Calu3 (cell line): Measurements from ENCODE around the gene PAEP. TPM values are rescaled to one million over a fixed set of nuclear protein-coding genes. Genes with fewer than 3 reads are reported as not detected.

ENCODE experiments used
- BruUV-seq: library from RNA; stranded (reverse); fragments of 400-500 nt; replicated peaks from 2 replicates; lab custom pipeline; 2021; lab: Mats Ljungman, UMichigan
- CTCF ChIA-PET: fragments of 300-600 bp; sonication (Branson Sonifier 250); formaldehyde crosslinking; loops from one replicate; lab custom pipeline; 2022; ENCODE audit warnings: antibody characterized with exemption; lab: Charles Lee
- DNase-seq: peaks from one replicate; pipeline ENCODE4 v3.0.0; 2022
- H3K27ac Mint-ChIP-seq: one replicate; pipeline ENCODE4 v1.8.0; 2022; ENCODE audit warnings: mixed read lengths; ENCODE audit not compliant: unreplicated experiment
- H3K27me3 Mint-ChIP-seq: one replicate; pipeline ENCODE4 v1.8.0; 2022; ENCODE audit warnings: mixed read lengths; ENCODE audit not compliant: unreplicated experiment
- H3K36me3 Mint-ChIP-seq: one replicate; pipeline ENCODE4 v1.8.0; 2022; ENCODE audit warnings: mild to moderate bottlenecking, moderate library complexity, mixed read lengths; ENCODE audit not compliant: insufficient read depth, unreplicated experiment
- H3K4me1 Mint-ChIP-seq: one replicate; pipeline ENCODE4 v1.8.0; 2022; ENCODE audit warnings: mild to moderate bottlenecking, low read depth, mixed read lengths; ENCODE audit not compliant: unreplicated experiment
- H3K4me3 Mint-ChIP-seq: one replicate; pipeline ENCODE4 v1.8.0; 2022; ENCODE audit warnings: mild to moderate bottlenecking, low read depth, moderate library complexity, mixed read lengths; ENCODE audit not compliant: unreplicated experiment
- H3K9me3 Mint-ChIP-seq: one replicate; pipeline ENCODE4 v1.8.0; 2022; ENCODE audit warnings: low read depth, mixed read lengths; ENCODE audit not compliant: unreplicated experiment
- CTCF ChIP-seq: fragments of 200-600 bp; IDR thresholded peaks from one replicate; pipeline ENCODE4 v1.8.0; 2022; ENCODE audit warnings: antibody characterized with exemption; ENCODE audit not compliant: unreplicated experiment
- intact Hi-C: fragments of 100-400 bp; cut with micrococcal nuclease; formaldehyde crosslinking; loops from one replicate; pipeline ENCODE4 v1.10.0; 2022; ENCODE audit not compliant: unreplicated experiment
- total RNA-seq: library from RNA; stranded (reverse); gene quantifications from 2 replicates; pipeline ENCODE4 v1.2.3, GENCODE V29; 2022

PAEP gene
- total RNA-seq, 1 experiment from 2014 or later = 0.45 TPM

- intact Hi-C loops = no loop called here
Measured at GRCh38 chr9:135572233-135572632, 10.7 kb downstream of the PAEP start.

GRCh38 chr9:135573124-135573523, 11.6 kb downstream of the PAEP start:
- DNase-seq = no peak
- intact Hi-C loops = no loop called here
- Mint-ChIP-seq H3K27ac (no peak overlapping the region), H3K9me3 (no peaks in the 10 kb centered on the region), H3K27me3 (peaks cover 17% of the 10 kb centered on the region), H3K4me3 (no peak overlapping the region), H3K36me3 (no peaks in the 10 kb centered on the region), H3K4me1 (no peaks in the 10 kb centered on the region)
- no TSS peak for BruUV-seq
- CTCF ChIA-PET = no interaction called here
- TF ChIP-seq CTCF = no peak

More at GRCh38 chr9:135572233-135572632, 10.7 kb downstream of the PAEP start:
- no peaks in the 10 kb centered on the region for H3K4me1 Mint-ChIP-seq
- H3K27ac Mint-ChIP-seq = no peak overlapping the region
- CTCF ChIA-PET = no interaction called here
- no peak overlapping the region for H3K4me3 Mint-ChIP-seq
- no TSS peak for BruUV-seq
- TF ChIP-seq CTCF = no peak
- H3K36me3 Mint-ChIP-seq = no peaks in the 10 kb centered on the region
- peaks cover 25% of the 10 kb centered on the region for H3K27me3 Mint-ChIP-seq
- DNase-seq = no peak
- H3K9me3 Mint-ChIP-seq = no peaks in the 10 kb centered on the region

GRCh38 chr9:135574331-135574730, 12.8 kb downstream of the PAEP start:
- no peak overlapping the region for H3K4me3 Mint-ChIP-seq
- intact Hi-C loops = no loop called here
- BruUV-seq = no TSS peak
- H3K27ac Mint-ChIP-seq = no peak overlapping the region
- H3K9me3 Mint-ChIP-seq = no peaks in the 10 kb centered on the region
- CTCF ChIA-PET = no interaction called here
- H3K4me1 Mint-ChIP-seq = no peaks in the 10 kb centered on the region
- no peaks in the 10 kb centered on the region for H3K36me3 Mint-ChIP-seq
- DNase-seq = no peak
- peaks cover 5% of the 10 kb centered on the region for H3K27me3 Mint-ChIP-seq
- no peak for TF ChIP-seq CTCF

GRCh38 chr9:135574943-135575342, 13.4 kb downstream of the PAEP start:
- CTCF ChIA-PET = no interaction called here

More at GRCh38 chr9:135574943-135575342, 13.4 kb downstream of the PAEP start:
- no peak overlapping the region for H3K27ac Mint-ChIP-seq
- H3K27me3 Mint-ChIP-seq = no peaks in the 10 kb centered on the region
- H3K9me3 Mint-ChIP-seq = no peaks in the 10 kb centered on the region
- H3K4me1 Mint-ChIP-seq = no peaks in the 10 kb centered on the region
- TF ChIP-seq CTCF = no peak
- no peak for DNase-seq
- no peaks in the 10 kb centered on the region for H3K36me3 Mint-ChIP-seq
- intact Hi-C loops = no loop called here
- no TSS peak for BruUV-seq
- no peak overlapping the region for H3K4me3 Mint-ChIP-seq
